NCI-H1930 (cell line): Measurements from ENCODE around the gene CD55.

Experiments
- DNase-seq, 2 experiments: peaks; one replicate each; lab custom pipeline; 2025; lab: John Stamatoyannopoulos, UW

Gene CD55

GRCh38 chr1:207321079-207321789 is at the start of gene CD55:
TSS of gene CD55 (plus strand) at chr1:207321678. CDS start at chr1:207321766, 88 bp downstream.
- peak; percentile 74 to 92 for DNase-seq

- DNase-seq = no peak
These were observed 46.6 kb upstream of the CD55 start for GRCh38 chr1:207274882-207275281.

DNA sequence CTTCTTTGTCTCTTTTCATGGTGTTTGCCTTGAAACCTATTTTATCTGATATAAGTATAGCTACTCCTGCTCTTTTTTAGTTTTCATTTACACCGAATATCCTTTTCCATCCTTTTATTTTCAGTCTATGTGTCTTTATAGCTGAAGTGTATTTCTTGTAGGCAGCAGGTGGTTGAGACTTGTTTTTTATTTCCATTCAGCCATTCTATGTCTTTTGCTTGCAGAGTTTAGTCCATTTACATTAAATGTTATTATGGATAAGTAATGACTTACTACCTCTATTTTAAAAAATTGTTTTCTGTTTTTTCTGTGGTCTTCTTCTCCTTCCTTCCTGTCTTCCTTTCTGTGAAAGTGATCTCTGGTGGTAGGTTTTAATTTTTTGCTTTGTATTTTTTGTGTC is 45.0 kb upstream of the CD55 start:
- no peak for DNase-seq

- DNase-seq = no peak
These were observed 44.2 kb upstream of the CD55 start for GRCh38 chr1:207277241-207277640.

GRCh38 chr1:207279652-207280051 is 41.8 kb upstream of the CD55 start:
- DNase-seq = no peak

DNA sequence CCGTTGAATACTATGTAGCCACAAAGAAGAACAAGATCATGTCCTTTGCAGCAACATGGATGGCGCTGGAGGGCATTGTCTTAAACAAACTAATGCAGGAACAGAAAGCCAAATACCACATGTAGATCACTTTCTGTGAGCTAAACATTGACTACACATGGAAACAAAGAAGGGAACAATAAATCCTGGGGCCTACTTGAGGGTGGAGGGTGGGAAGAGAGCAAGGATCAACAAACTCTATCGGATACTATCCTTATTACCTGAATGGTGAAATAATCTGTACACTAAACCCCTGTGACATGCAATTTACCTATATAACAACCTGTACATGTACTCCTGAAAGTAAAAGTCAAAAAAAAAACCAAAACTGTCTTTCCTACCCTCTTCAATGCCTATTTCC is 40.8 kb upstream of the CD55 start:
- no peak for DNase-seq

DNA sequence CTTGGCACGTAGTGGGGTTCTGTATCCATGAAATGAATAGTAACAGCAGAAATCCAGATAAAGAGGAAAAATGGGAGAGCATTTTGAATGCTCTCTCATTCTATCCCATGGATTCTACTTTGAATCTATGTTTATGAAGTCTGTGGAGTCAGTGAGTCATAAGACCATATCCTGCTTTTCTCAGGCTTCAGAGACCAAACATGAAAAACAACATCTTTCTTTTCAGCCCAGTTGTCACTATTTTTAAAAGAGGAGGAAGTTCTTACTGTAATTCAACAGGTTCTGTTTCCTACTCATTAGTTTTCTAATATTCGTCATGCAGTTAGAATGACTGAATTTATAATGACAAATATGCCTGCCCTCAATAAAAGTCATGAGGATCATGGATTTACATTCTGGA is 39.4 kb upstream of the CD55 start:
- no peak for DNase-seq

DNA sequence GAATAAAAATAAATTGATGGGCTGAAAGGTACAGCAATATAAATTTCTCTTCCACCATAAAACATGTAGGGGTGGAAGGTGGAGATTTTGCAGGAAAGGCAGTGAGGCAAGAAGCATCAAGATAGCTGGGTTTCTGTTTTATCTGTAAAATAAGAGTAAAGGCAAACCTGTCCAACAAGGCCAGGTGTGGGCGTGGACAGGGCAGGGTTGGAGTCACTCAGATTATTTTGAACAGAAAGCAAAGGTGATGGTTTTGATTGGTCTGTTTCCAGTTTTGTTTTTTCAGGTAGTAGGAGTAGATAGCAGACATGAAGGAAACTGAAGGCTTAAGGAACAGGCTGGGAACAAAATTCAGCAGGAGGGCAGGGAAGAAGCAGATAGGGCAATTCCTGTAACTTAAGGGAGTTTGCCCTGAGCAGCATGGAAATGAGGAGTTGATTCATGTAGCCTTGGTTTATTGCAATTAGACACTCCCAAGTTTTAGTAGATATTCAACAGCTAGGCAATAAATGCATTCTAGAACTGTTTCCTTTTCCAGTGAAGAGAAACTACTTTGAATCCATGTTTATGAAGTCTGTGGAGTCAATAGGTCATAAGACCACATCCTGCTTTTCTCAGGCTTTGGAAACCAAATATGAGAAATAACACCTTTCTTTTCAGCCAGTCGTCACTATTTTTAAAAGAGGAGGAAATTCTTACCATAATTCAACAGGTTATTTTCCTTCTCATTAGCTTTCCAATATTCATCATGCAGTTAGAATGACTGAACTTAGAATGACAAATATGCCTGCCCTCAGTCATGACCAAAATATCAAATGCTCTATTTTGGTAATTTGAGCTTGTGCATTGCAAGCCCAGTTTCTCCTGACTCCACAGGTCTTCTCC is 38.7 kb upstream of the CD55 start:
- no peak for DNase-seq

DNA sequence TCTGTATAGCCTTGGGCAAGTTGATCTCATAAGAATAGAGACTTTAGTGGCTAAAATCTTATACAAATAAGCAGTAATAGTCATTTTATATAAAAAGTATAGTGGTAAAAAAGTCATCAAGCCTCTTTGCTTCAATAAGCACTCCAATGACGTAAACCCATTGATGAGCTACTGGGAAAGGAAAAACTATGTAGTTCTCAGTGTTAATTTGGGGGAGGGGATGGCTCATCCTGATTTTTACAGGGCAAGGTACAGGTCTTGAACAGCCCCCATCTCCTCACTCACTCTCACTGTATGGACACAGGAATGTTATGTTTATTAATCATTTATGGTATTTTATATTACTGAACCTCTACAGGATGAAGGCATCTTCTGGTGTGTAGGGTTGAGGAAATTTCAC is 38.1 kb upstream of the CD55 start:
- no peak for DNase-seq

DNA sequence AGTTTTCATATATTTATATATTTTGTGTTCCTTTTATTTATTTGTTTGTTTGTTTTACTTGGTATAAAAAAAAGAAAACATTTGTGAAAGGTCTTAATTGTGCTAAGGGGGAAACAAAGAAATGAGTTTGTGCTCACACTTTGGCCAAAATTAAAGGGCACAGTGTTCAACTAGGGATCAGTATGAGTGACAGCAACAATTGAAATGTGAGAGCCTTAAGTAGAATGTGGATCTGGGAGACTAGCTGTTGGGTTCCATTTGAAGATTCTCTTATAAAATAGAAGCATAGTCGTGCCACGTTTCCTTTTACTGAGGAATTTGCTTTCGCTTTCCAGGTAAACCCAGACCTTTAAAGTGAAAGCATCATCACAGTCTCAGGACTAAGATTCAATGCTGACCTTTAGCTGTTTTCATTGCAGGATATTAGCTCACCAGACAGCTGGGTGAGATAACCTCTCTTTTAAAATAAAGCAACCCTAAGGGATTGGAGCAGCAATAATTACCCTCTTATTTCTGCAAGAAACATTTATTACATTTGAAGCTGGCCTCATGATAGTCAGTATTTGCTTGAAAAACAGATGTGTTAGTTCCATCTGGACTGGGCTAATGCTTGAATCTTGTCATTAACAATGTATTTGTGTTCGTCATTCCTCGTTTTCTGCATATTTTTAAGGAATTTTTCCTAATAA is 37.1 kb upstream of the CD55 start:
- DNase-seq = no peak

DNA sequence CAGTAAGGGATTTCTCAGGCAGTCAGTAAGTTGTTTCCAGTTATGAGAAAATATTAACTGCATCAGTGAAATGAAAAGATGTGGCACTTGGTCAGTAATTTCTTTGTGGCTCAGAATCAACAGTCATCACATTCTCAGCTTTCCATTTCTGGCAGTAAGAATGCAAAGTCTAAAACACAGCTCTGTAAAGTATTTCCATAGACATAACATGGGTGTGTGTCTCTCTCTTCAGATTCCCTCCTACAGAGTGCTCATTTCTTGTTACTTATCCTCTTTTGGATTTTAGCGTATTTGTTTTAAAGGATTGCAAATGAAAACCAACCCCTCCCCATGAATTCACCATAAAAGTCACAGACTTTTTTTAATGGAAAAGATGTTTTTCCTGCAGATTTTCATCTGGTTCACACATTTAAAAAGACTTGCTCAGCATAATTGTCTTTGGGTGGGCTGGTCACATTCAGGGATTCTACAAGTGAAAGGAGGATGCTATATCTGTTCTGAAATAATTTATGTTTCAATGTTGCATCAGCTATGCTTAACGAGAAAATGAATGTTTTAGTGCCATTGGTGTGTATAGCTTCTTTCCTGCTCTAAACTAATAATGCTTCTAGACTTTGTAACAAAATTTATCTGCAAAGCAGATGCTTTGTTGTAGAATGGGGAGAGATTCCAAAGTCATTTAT is 34.6 kb upstream of the CD55 start:
- DNase-seq = no peak

GRCh38 chr1:207288315-207288714 is 33.2 kb upstream of the CD55 start:
- DNase-seq = no peak

DNA sequence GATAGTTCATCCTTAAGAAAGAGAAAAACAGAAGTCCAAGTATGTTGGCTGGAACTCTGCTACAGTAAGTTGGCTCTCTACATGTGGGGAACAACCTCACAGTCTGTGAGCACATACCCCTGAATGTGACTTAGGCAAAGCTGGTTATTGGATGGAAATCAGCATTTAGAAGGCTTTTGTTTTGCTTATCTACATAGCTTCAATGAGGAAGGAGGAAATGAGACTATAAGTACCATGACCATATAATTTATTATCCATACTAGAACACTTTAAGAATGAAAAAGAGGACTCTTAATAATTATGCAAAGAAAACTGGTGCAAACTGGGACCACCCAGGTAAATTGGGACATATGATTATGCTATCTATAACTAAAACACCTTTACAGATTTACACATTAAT is 31.7 kb upstream of the CD55 start:
- DNase-seq = no peak

GRCh38 chr1:207291723-207292122 is 29.8 kb upstream of the CD55 start:
- no peak for DNase-seq

GRCh38 chr1:207298186-207298585 is 23.3 kb upstream of the CD55 start:
- DNase-seq = no peak

DNA sequence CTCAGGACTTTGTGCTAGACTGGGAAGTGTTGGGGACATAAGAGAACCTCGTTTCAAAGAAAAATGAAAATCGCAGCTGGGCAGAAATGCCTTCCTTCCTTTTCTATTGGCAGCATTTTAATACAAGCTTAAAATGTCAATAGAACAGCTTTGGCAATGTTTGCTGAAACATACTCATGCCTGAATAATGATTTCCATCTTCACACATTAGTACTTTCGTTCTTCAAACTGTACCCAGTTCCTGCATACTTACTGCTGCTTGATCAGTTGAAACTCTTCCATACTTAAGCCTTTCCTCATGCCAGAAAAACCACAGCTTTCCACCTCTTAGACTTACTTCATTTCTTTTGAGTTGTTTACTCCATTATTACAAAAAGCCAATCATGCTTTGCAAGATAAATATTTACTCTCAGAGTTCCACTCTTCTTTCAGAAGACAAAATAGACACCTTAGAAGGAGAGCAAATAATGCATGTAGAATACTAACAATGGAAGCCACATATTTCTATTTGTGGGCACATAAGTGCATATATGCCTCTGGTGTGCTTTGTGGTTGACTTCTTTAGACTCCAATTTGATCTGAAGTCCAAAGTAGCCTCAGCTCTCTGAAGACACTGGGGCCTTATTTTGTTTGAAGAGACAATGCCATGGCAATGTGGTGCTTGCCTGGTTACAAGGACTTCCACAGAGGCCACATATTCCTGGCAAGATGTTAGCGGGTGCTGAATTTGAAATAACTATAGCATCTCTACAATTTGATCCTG is 22.7 kb upstream of the CD55 start:
- DNase-seq = no peak

DNA sequence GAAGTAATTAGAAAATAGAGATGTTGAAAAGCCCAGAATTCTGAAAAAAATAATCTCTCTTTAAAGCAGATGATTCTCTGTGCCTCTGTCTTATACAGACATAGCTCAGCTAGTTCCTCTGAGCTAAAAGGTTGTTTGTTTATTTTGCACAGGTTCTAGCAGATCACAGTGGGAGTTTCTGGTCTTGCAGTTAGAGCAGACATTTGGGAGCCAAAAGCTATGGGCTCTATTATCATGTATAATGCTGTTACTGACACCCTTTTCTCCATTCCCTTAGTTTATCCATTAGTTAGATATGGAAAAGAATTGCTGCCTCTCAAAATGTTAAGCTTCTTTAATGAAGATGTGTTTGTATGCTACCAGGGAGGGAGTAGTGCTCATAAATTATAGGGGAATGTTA is 20.5 kb upstream of the CD55 start:
- DNase-seq = no peak

DNA sequence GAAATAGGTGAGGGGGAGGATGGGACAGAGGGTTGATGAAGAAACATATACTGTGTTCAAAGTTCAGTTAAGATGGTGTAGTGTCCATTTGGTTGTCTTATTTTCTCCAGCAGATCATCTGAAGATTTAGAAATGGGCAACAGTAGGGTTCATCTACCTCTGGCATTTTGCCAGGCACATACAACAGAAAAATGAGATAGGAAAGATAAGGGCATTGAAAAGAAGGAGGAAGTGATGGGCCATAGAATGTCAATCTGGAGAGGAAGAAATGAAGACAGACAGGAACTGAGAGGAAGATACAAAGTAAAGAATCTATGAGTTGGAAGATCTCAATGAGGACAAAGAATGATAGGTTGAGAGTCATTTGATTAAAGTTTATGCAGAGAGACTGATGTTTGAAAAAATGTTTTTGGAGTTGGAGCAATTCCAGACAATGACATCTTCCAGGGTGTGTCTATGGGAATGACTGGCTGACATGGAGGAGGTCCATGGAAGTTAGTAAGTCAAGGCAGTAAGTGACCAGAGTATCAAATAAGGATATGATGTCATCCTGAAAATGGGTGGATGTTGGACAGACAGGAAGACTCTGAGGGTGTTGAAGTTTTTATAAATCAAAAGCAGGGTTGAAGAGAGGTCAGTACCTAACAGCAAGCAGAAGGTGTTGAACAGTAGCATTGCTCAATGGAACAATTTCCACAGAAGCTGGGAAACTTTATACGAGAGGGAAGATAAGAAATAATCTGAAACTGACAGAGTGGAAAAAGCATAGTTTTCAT is 18.7 kb upstream of the CD55 start:
- DNase-seq = no peak

DNA sequence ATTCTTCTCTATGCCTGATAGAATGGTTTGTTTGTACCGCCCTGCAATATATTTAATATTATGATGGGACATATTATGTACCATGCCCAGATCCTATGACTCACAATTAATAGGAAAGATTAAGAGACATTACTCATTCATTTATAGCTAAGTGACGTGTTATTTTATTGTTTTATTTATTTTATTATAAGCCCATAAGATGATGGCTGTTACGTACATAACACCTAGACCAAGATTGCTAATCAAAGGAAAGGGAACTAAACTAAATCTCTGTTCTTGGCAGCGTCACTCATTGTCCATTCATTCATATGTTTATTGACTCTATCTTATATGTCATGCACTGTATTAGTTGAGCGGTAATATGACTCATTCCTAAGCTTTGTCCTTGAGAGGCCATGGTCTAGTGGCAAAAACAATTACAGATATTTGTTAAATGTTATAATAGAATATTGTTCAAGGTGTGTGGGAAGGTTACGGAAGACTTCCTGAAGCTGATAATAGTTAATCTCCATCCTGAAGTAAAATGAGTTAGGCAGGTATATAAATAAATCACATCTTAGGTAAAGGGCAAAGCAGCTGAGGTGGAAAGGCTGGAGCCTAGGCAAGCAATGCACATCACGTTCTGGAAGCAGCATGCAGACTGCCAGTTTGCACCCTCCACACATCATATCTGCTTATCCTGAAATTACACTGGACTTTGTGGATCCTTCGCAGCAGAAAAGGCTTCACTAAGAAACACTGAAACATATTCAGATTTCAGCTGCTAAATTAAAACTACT is 16.6 kb upstream of the CD55 start:
- no peak for DNase-seq

DNA sequence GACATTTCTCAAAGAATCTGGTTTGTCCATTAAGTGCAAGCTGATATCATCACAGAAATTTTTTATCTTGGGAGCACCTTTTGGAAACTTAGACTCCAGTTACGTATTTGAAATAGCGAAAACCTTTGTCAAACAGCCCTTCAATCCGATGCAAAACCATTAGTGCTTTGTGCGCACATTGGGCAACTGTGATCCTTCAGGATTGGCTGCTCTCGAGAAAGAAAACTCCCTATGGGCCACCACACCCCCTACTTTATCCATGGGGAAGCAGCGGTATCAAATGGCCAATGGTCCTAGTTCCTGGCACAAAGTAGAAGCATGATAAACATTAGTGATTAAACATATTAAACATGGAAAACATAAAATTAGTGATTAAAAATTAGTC is 16.0 kb upstream of the CD55 start:
- DNase-seq = no peak
